PC-3 (cell line): ENCODE results near the gene TSEN15. TPM values are rescaled to one million over a fixed set of nuclear protein-coding genes. Genes with fewer than 3 reads are reported as not detected.

Source experiments
- ATAC-seq: fragments of 200-7000 bp; cut with Tn5 transposase; 2 replicates; pipeline ENCODE4 v1.9.1; 2020; ENCODE audit warnings: mild to moderate bottlenecking, moderate library complexity
- BruUV-seq: library from RNA; stranded (reverse); fragments of 400-500 nt; replicated peaks from 2 replicates; lab custom pipeline; 2021; lab: Mats Ljungman, UMichigan
- CTCF ChIA-PET: fragments of 300-600 bp; sonication (Branson Sonifier 250); formaldehyde crosslinking; loops from one replicate; lab custom pipeline; 2022; ENCODE audit warnings: antibody characterized with exemption; lab: Charles Lee
- POLR2A ChIA-PET: fragments of 300-600 bp; sonication (Branson Sonifier 250); formaldehyde crosslinking; loops from one replicate; lab custom pipeline; 2022; ENCODE audit warnings: antibody characterized with exemption; ENCODE audit not compliant: unreplicated experiment; lab: Charles Lee
- DNase-seq: peaks from one replicate; pipeline ENCODE4 v3.0.0-alpha.2; 2015
- H2AFZ ChIP-seq: fragments of 300-600 bp; sonication (generic); 2 replicates; pipeline ENCODE4 v1.6.0; 2016; ENCODE audit warnings: antibody characterized with exemption, low read length
- H3F3A ChIP-seq: fragments of 300-600 bp; sonication (generic); one replicate; pipeline ENCODE4 v1.6.0; 2017; ENCODE audit warnings: antibody characterized with exemption, low read length, control low read depth, mild to moderate bottlenecking; ENCODE audit not compliant: unreplicated experiment
- H3K27ac ChIP-seq: fragments of 300-600 bp; sonication (generic); 2 replicates; pipeline ENCODE4 v1.5.1; 2016; ENCODE audit warnings: mild to moderate bottlenecking, low read length
- H3K27me3 ChIP-seq: fragments of 300-600 bp; sonication (generic); 2 replicates; pipeline ENCODE4 v1.6.1; 2016; ENCODE audit warnings: low read length, mixed read lengths
- H3K36me3 ChIP-seq: fragments of 300-600 bp; sonication (generic); 2 replicates; pipeline ENCODE4 v1.6.1; 2016; ENCODE audit warnings: low read depth, mixed run types, low read length, mixed read lengths
- H3K4me1 ChIP-seq: fragments of 300-600 bp; sonication (generic); 2 replicates; pipeline ENCODE4 v1.5.1; 2016; ENCODE audit warnings: low read length; ENCODE audit not compliant: insufficient read depth
- H3K4me2 ChIP-seq: fragments of 300-600 bp; sonication (generic); 2 replicates; pipeline ENCODE4 v1.6.0; 2016; ENCODE audit warnings: low read length
- H3K4me3 ChIP-seq: fragments of 300-600 bp; sonication (generic); 2 replicates; pipeline ENCODE4 v1.5.1; 2016; ENCODE audit warnings: mild to moderate bottlenecking, low read length, mixed read lengths
- H3K79me2 ChIP-seq: fragments of 300-600 bp; sonication (generic); 2 replicates; pipeline ENCODE4 v1.6.1; 2017; ENCODE audit warnings: low read length, mixed read lengths
- H3K9ac ChIP-seq: fragments of 300-600 bp; sonication (generic); 2 replicates; pipeline ENCODE4 v1.6.0; 2016; ENCODE audit warnings: mild to moderate bottlenecking, low read length
- H3K9me2 ChIP-seq: fragments of 300-600 bp; sonication (generic); replicated peaks from 2 replicates; pipeline ENCODE4 v1.6.1; 2016; ENCODE audit warnings: mixed run types, low read length, mixed read lengths
- H3K9me3 ChIP-seq: fragments of 300-600 bp; sonication (generic); 2 replicates; pipeline ENCODE4 v1.6.1; 2016; ENCODE audit warnings: low read length, mixed read lengths
- H4K20me1 ChIP-seq: fragments of 300-600 bp; sonication (generic); 2 replicates; pipeline ENCODE4 v1.6.1; 2016; ENCODE audit warnings: low read length, mixed read lengths
- EZH2 ChIP-seq: fragments of 300-600 bp; sonication (generic); IDR thresholded peaks from one replicate; pipeline ENCODE4 v1.6.1; 2017; ENCODE audit warnings: antibody characterized with exemption, mild to moderate bottlenecking, low read length; ENCODE audit not compliant: unreplicated experiment
- EZH2phosphoT487 ChIP-seq: fragments of 300-600 bp; sonication (generic); IDR thresholded peaks from 2 replicates; pipeline ENCODE4 v1.6.1; 2018; ENCODE audit warnings: mild to moderate bottlenecking, antibody characterized with exemption, low read length, borderline replicate concordance
- intact Hi-C: fragments of 100-400 bp; cut with micrococcal nuclease; formaldehyde crosslinking; loops from 2 replicates; pipeline ENCODE4 v1.9.0; 2023
- total RNA-seq: library from RNA; depleted of rRNA; stranded (reverse); fragments of >200 nt; gene quantifications from 2 replicates; pipeline ENCODE4 v1.2.3, GENCODE V29; 2014; rRNA removed
- TF ChIP-seq, protein P1 (sequence below): fragments of 300-600 bp; sonication (generic); conservative IDR thresholded peaks from 2 replicates; pipeline ENCODE4 v1.5.1; 2017; ENCODE audit warnings: antibody characterized with exemption, low read depth, mild to moderate bottlenecking, low read length

Gene TSEN15
- total RNA-seq, 1 experiment from 2014 or later = 29.7 TPM

DNA sequence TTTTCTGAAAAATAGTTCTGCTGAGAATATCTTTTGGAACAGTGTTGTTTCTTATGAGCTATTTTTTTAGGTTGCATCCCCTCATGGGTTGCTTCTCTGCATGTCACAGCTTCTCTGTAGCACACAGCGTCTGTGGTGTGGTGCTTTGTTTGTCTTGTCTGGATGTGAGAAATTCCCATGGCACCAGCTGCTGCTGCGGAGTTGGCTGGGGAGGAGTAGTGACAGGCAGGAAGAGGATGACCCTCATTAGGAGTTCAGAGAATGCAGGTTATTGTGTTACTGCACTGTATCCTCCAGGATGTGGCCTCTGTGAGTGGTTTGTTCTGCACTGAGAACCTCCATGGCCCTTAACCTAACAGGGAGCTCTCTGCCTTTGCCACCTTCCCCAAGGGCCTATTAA lies 64.8 kb downstream of the TSEN15 start:
- no TSS peak for BruUV-seq
- no peaks in the 10 kb centered on the region for H3K36me3 ChIP-seq
- no peak overlapping the region for H3K9ac ChIP-seq
- H3K27ac ChIP-seq = no peak overlapping the region
- DNase-seq (no peak), ATAC-seq (no peak)
- no peaks in the 10 kb centered on the region for H3K9me2 ChIP-seq
- TF ChIP-seq EZH2 (no peak), EZH2phosphoT487 (no peak)
- H3K4me3 ChIP-seq = no peak overlapping the region
- CTCF ChIA-PET = no interaction called here
- intact Hi-C loops = no loop called here
- H3F3A ChIP-seq = no peaks in the 10 kb centered on the region
- no peak overlapping the region for H3K4me2 ChIP-seq
- no peaks in the 10 kb centered on the region for H3K4me1 ChIP-seq
- no peaks in the 10 kb centered on the region for H4K20me1 ChIP-seq
- H3K79me2 ChIP-seq = no peaks in the 10 kb centered on the region
- POLR2A ChIA-PET = no interaction called here
- H2AFZ ChIP-seq = no peak overlapping the region
- no peaks in the 10 kb centered on the region for H3K9me3 ChIP-seq
- no peaks in the 10 kb centered on the region for H3K27me3 ChIP-seq

DNA sequence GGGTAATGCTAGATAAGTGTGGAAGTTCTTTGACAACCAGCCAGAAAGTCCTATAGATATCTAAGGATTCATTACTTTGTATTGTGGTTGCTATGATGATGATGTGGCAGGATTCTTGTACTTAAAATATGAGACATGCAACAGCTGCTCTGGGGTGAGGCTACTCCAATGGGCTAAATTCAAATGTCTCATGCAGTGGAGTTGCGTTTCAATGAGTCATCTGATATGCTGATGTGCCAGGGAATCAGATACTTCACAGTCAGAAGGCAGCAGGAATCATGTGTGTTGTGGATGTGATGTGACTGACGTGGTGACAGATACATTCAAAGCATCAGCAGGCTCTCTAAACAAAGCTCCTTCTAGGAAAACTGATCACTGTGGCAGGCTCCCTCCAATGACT lies 66.5 kb downstream of the TSEN15 start:
- H3K9me2 ChIP-seq = no peaks in the 10 kb centered on the region
- no peak overlapping the region for H3K27ac ChIP-seq
- no peak overlapping the region for H2AFZ ChIP-seq
- BruUV-seq = no TSS peak
- H3K9me3 ChIP-seq = no peaks in the 10 kb centered on the region
- no peaks in the 10 kb centered on the region for H4K20me1 ChIP-seq
- H3K36me3 ChIP-seq = no peaks in the 10 kb centered on the region
- H3F3A ChIP-seq = no peaks in the 10 kb centered on the region
- no peaks in the 10 kb centered on the region for H3K27me3 ChIP-seq
- no peaks in the 10 kb centered on the region for H3K4me1 ChIP-seq
- no peaks in the 10 kb centered on the region for H3K79me2 ChIP-seq
- intact Hi-C loops = no loop called here
- H3K4me2 ChIP-seq = no peak overlapping the region
- DNase-seq (peak; percentile 68), ATAC-seq (peak; percentile 61)
- no peak for TF ChIP-seq EZH2phosphoT487
- TF ChIP-seq EZH2 = no peak
- TF ChIP-seq, protein P1, sequence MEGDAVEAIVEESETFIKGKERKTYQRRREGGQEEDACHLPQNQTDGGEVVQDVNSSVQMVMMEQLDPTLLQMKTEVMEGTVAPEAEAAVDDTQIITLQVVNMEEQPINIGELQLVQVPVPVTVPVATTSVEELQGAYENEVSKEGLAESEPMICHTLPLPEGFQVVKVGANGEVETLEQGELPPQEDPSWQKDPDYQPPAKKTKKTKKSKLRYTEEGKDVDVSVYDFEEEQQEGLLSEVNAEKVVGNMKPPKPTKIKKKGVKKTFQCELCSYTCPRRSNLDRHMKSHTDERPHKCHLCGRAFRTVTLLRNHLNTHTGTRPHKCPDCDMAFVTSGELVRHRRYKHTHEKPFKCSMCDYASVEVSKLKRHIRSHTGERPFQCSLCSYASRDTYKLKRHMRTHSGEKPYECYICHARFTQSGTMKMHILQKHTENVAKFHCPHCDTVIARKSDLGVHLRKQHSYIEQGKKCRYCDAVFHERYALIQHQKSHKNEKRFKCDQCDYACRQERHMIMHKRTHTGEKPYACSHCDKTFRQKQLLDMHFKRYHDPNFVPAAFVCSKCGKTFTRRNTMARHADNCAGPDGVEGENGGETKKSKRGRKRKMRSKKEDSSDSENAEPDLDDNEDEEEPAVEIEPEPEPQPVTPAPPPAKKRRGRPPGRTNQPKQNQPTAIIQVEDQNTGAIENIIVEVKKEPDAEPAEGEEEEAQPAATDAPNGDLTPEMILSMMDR = no peak
- ChIA-PET POLR2A (no interaction called here), CTCF (no interaction called here)
- H3K9ac ChIP-seq = no peak overlapping the region
- H3K4me3 ChIP-seq = no peak overlapping the region

Other genes with a start within 250 kb of the TSEN15 start
- 1.5 and 1.9 TPM in 2 replicates for gene RGL1, start 246.6 kb upstream of the TSEN15 start, total RNA-seq
- gene COLGALT2, start 14.0 kb upstream of the TSEN15 start, total RNA-seq = 0.26 and 0.86 TPM in 2 replicates